Endothelial cell (in vitro differentiated cells): ENCODE measurements around the gene KLHL3. TPM values are rescaled to one million over a fixed set of nuclear protein-coding genes. Genes with fewer than 3 reads are reported as not detected.

Experiments
- DNase-seq: peaks from one replicate; pipeline ENCODE4 v3.0.0; 2021; ENCODE audit warnings: low spot score
- H3K27ac Mint-ChIP-seq: one replicate; pipeline ENCODE4 v1.8.0; 2021; ENCODE audit warnings: mixed read lengths, inconsistent platforms; ENCODE audit not compliant: unreplicated experiment
- H3K27me3 Mint-ChIP-seq: one replicate; pipeline ENCODE4 v1.8.0; 2021; ENCODE audit warnings: mild to moderate bottlenecking, moderate library complexity, mixed read lengths, inconsistent platforms; ENCODE audit not compliant: unreplicated experiment
- H3K36me3 Mint-ChIP-seq: one replicate; pipeline ENCODE4 v1.8.0; 2021; ENCODE audit warnings: mild to moderate bottlenecking, low read depth, mixed read lengths, inconsistent platforms; ENCODE audit not compliant: unreplicated experiment
- H3K4me1 Mint-ChIP-seq: one replicate; pipeline ENCODE4 v1.8.0; 2021; ENCODE audit warnings: mild to moderate bottlenecking, mixed read lengths, inconsistent platforms; ENCODE audit not compliant: unreplicated experiment
- H3K4me3 Mint-ChIP-seq: one replicate; pipeline ENCODE4 v1.8.0; 2021; ENCODE audit warnings: mild to moderate bottlenecking, mixed read lengths, inconsistent platforms; ENCODE audit not compliant: unreplicated experiment
- H3K9me3 Mint-ChIP-seq: one replicate; pipeline ENCODE4 v1.8.0; 2021; ENCODE audit warnings: mixed read lengths, inconsistent platforms; ENCODE audit not compliant: unreplicated experiment
- total RNA-seq: library from RNA; stranded (reverse); fragmentation: NEBNext Ultra II Directional; extraction: Animal tissue kit (Norgen Biotek cat#: 25700); gene quantifications from one replicate; pipeline ENCODE4 v1.2.1, GENCODE V29; 2021; ENCODE audit not compliant: unreplicated experiment
- TF ChIP-seq, protein P1 (sequence below): fragments of 200-600 bp; sonication (generic); IDR thresholded peaks from one replicate; pipeline ENCODE4 v1.5.0; 2021; ENCODE audit warnings: antibody characterized with exemption; ENCODE audit not compliant: unreplicated experiment

KLHL3 gene
- total RNA-seq, 1 donor from 2014 or later, result 200 TPM

DNA sequence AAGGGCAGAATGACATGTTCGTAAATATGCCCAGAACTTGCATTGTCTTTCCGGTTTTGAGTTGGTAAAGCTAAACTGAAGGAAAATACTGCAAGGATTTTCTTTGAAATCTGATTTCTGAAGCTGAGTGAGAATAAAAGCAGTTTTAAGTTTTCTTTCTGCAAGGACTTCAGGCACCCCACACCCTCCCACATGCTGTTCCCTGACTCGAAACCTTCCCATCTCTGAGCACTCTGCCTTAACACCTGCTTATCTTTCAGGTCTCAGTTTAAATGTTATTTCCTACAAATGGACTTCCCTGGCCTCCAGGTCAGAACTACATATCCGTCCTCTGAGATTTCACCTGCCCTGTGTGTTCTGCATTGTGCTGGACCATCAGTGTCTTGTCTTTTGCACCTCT lies 93.8 kb downstream of the KLHL3 start:
- no peak for DNase-seq
- Mint-ChIP-seq H3K27me3 (peaks cover 3% of the 10 kb centered on the region), H3K36me3 (peaks cover 66% of the 10 kb centered on the region), H3K4me3 (peak overlapping the region; percentile 17), H3K27ac (no peak overlapping the region), H3K4me1 (no peaks in the 10 kb centered on the region), H3K9me3 (no peaks in the 10 kb centered on the region)
- TF ChIP-seq, protein P1, sequence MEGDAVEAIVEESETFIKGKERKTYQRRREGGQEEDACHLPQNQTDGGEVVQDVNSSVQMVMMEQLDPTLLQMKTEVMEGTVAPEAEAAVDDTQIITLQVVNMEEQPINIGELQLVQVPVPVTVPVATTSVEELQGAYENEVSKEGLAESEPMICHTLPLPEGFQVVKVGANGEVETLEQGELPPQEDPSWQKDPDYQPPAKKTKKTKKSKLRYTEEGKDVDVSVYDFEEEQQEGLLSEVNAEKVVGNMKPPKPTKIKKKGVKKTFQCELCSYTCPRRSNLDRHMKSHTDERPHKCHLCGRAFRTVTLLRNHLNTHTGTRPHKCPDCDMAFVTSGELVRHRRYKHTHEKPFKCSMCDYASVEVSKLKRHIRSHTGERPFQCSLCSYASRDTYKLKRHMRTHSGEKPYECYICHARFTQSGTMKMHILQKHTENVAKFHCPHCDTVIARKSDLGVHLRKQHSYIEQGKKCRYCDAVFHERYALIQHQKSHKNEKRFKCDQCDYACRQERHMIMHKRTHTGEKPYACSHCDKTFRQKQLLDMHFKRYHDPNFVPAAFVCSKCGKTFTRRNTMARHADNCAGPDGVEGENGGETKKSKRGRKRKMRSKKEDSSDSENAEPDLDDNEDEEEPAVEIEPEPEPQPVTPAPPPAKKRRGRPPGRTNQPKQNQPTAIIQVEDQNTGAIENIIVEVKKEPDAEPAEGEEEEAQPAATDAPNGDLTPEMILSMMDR, result no peak

DNA sequence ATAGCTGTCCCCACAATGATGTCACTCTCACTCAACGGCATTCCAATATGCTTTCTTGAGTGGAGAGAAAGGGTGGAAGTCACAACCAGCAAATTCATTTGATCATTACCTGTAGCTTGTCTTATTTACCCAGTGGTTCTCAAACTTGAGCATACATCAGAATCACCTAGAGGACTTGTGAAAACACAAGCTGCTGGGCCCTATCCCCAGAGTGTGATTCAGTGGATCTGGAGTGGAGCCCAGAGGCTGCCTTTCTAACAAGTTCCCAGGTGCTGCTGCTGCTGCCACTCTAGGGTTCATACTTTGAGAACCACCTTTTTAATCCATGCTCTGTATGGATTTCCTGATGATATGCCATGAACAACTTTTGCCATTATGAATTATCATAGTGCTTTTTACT lies 94.7 kb downstream of the KLHL3 start:
- Mint-ChIP-seq H3K9me3 (no peaks in the 10 kb centered on the region), H3K4me3 (no peak overlapping the region), H3K27me3 (peaks cover 3% of the 10 kb centered on the region), H3K4me1 (peaks cover 3% of the 10 kb centered on the region), H3K36me3 (peaks cover 66% of the 10 kb centered on the region), H3K27ac (peak overlapping the region; percentile 58)
- DNase-seq, result no peak
- TF ChIP-seq, protein P1, result no peak

DNA sequence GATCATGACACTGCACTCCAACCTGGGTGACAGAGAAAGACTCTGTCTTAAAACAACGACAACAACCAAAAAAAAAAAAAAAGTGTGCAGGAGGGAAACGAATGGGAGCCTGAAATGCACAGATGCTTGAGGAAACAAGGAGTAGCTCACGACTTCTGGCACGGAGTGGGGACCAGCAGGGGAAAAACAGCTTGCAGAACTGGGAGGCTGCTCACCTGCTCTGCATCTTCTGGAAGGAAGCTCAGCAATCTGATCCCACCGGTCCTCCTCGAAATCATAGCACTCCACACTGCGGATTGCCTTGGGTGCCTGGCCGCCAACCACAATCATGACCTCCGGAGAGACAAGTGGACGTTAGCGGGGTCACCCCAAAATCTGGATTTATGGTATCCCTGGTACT lies 96.2 kb downstream of the KLHL3 start:
- H3K36me3 Mint-ChIP-seq, result peaks cover 65% of the 10 kb centered on the region
- TF ChIP-seq, protein P1, result no peak
- no peak overlapping the region for H3K27ac Mint-ChIP-seq
- H3K9me3 Mint-ChIP-seq, result no peaks in the 10 kb centered on the region
- H3K4me1 Mint-ChIP-seq, result peaks cover 6% of the 10 kb centered on the region
- H3K27me3 Mint-ChIP-seq, result peaks cover 5% of the 10 kb centered on the region
- H3K4me3 Mint-ChIP-seq, result no peak overlapping the region
- no peak for DNase-seq

DNA sequence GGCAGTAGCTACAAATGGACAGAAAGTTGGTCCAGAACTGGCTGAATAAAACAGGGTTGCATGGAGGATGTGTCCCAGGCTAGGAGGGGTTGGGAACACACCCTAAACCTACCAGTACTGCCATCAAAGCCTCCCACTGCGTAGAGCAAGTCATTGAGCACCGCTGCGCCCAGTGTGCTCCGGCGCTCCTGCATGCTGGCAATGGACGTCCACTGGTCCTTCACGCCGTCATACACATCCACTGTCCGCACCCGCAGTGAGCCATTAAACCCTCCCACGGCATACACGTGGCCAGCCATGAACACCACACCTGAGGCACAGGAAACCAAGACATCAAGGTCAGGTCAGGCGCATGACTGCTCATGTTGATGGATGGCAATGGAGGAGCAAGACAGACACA lies 97.0 kb downstream of the KLHL3 start:
- H3K36me3 Mint-ChIP-seq, result peaks cover 68% of the 10 kb centered on the region
- no peak overlapping the region for H3K4me3 Mint-ChIP-seq
- H3K27ac Mint-ChIP-seq, result no peak overlapping the region
- H3K4me1 Mint-ChIP-seq, result peaks cover 6% of the 10 kb centered on the region
- peaks cover 5% of the 10 kb centered on the region for H3K27me3 Mint-ChIP-seq
- TF ChIP-seq, protein P1, result no peak
- DNase-seq, result no peak
- H3K9me3 Mint-ChIP-seq, result no peaks in the 10 kb centered on the region

DNA sequence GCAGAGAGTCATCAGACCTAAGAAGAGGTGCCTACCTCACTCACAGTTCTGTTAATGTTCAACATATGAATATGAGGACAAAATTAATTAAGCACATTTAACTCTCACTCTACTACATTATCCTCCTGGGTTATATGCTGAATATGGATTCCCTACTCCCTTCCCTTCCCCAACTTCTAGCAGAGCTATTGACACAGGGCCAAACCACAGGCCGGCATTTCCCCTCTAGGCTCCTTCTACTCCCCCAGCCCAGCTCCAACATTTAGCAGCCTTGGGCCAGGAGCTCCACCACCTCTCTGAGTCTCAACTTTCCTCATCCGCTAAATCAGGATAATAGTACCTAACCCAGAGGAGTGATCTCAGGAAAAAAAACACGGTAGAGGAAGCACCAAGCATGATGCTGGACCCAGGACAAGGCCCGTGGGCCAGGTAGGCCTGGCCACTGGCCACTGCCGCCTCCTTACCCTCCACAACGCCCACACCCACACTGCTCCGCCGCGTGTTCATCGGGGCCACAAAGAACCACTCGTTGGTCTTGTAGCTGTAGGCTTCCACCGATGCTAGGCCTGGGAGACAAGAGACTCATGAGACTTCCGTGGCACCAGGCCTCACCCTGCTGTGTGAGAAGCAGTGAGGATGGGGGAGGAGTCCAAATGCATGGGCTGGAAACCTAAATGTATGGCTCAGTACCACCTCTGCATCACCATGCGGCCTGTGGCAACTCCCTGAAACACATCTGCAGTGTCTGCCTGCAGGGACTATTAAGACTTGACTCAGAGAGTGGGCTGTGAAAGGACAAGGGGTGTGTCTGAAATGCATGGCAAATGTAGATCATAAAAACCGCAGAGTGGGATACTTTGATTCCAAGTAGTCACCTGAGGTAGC lies 98.8 kb downstream of the KLHL3 start:
- no peak for DNase-seq
- H3K27ac Mint-ChIP-seq, result no peak overlapping the region

More for the DNA sequence above, 98.8 kb downstream of the KLHL3 start:
- peak overlapping the region; percentile 33 for H3K4me3 Mint-ChIP-seq
- peaks cover 2% of the 10 kb centered on the region for H3K27me3 Mint-ChIP-seq
- TF ChIP-seq, protein P1, result no peak
- peaks cover 6% of the 10 kb centered on the region for H3K4me1 Mint-ChIP-seq
- peaks cover 77% of the 10 kb centered on the region for H3K36me3 Mint-ChIP-seq
- H3K9me3 Mint-ChIP-seq, result no peaks in the 10 kb centered on the region
